ENCODE results near the gene SFTPA2.
A peak's percentile ranks its signal among the peaks of the same experiment; 100 is the strongest.
"Not testable (repeated sequence)": the region's sequence is repeated elsewhere in the genome, so short reads cannot be mapped to it uniquely, and the experiment has no call there.

Gene SFTPA2

GRCh38 chr10:79560160-79560709, at the start of gene SFTPA2:
Gene SFTPA2 (minus strand): TSS chr10:79560407. CDS start chr10:79559483, 924 bp downstream.
- no peak for DNase-seq

GRCh38 chr10:79608505-79609375, 48.5 kb upstream of the SFTPA2 start:
- DNase-seq, result peak; percentile 22

- no peak for DNase-seq
Observed at GRCh38 chr10:79605308-79605707, 45.1 kb upstream of the SFTPA2 start.

GRCh38 chr10:79604294-79604693, 44.1 kb upstream of the SFTPA2 start:
- no peak for DNase-seq

GRCh38 chr10:79602953-79603352, 42.7 kb upstream of the SFTPA2 start:
- no peak for DNase-seq

GRCh38 chr10:79601939-79602338, 41.7 kb upstream of the SFTPA2 start:
- no peak for DNase-seq

GRCh38 chr10:79599644-79600043, 39.4 kb upstream of the SFTPA2 start:
- not testable (repeated sequence) for DNase-seq

- no peak for DNase-seq
Observed at GRCh38 chr10:79595510-79595909, 35.3 kb upstream of the SFTPA2 start.

- DNase-seq, result not testable (repeated sequence)
Observed at GRCh38 chr10:79594565-79594964, 34.4 kb upstream of the SFTPA2 start.

GRCh38 chr10:79593377-79593776, 33.2 kb upstream of the SFTPA2 start:
- DNase-seq, result no peak

- no peak for DNase-seq
Observed at GRCh38 chr10:79588800-79589199, 28.6 kb upstream of the SFTPA2 start.

GRCh38 chr10:79586933-79587332, 26.7 kb upstream of the SFTPA2 start:
- no peak for DNase-seq

- DNase-seq, result no peak
Observed at GRCh38 chr10:79585870-79586527, 25.8 kb upstream of the SFTPA2 start.

- DNase-seq, result no peak
Observed at GRCh38 chr10:79583488-79584024, 23.3 kb upstream of the SFTPA2 start.

- DNase-seq, result not testable (repeated sequence)
Observed at GRCh38 chr10:79582954-79583353, 22.7 kb upstream of the SFTPA2 start.

GRCh38 chr10:79582096-79582495, 21.9 kb upstream of the SFTPA2 start:
- DNase-seq, result no peak

- DNase-seq, result no peak
Observed at GRCh38 chr10:79581044-79581443, 20.8 kb upstream of the SFTPA2 start.

- no peak for DNase-seq
Observed at GRCh38 chr10:79579361-79579760, 19.2 kb upstream of the SFTPA2 start.

- DNase-seq, result not testable (repeated sequence)
Observed at GRCh38 chr10:79570624-79571023, 10.4 kb upstream of the SFTPA2 start.

GRCh38 chr10:79563426-79563825, 3.2 kb upstream of the SFTPA2 start:
- DNase-seq, result no peak

GRCh38 chr10:79562135-79562756, 2.0 kb upstream of the SFTPA2 start:
- DNase-seq, result peak; percentile 64

GRCh38 chr10:79561257-79561656, 1.1 kb upstream of the SFTPA2 start:
- DNase-seq, result no peak

- DNase-seq, result no peak
Observed at GRCh38 chr10:79559726-79560125, 481 bp downstream of the SFTPA2 start.
